Measurements from ENCODE around the gene C14orf119. TPM values are rescaled to one million over a fixed set of nuclear protein-coding genes. Genes with fewer than 3 reads are reported as not detected.

Gene C14orf119
- total RNA-seq, 1 experiment from 2014 or later, result 65.1 TPM

GRCh38 chr14:23119363-23120327, 24.3 kb downstream of the C14orf119 start:
- Histone ChIP-seq H3K27me3 (ENCODE audit: insufficient read depth, low read length) (no peaks in the 10 kb centered on the region), H3K9ac (ENCODE audit: extremely low read depth, insufficient read length, low read length) (no peak overlapping the region), H3T11ph (ENCODE audit: low read length) (no peak overlapping the region), H2BK12ac (ENCODE audit: insufficient read length, low read depth, low read length) (no peak overlapping the region), H3K18ac (ENCODE audit: insufficient read length, low read depth, low read length) (no peak overlapping the region), H3K4me2 (ENCODE audit: insufficient read depth, insufficient read length, low read length) (no peak overlapping the region), H2BK120ac (ENCODE audit: low read depth, low read length, poor library complexity, severe bottlenecking) (no peak overlapping the region), H2AFZ (ENCODE audit: low read length) (no peak overlapping the region), H3K23ac (ENCODE audit: insufficient read length, low read depth, low read length) (no peak overlapping the region), H3K23me2 (ENCODE audit: insufficient read length, low read depth, low read length, poor library complexity, severe bottlenecking) (no peaks in the 10 kb centered on the region), H3K27ac (ENCODE audit: insufficient read length, low read depth, low read length) (no peak overlapping the region), H4K5ac (ENCODE audit: insufficient read length, low read depth, low read length) (no peak overlapping the region), H3K4ac (ENCODE audit: low read depth, low read length) (no peak overlapping the region), H3K4me1 (ENCODE audit: insufficient read depth, low read length) (peaks cover 11% of the 10 kb centered on the region), H2BK20ac (ENCODE audit: low read depth, low read length, poor library complexity, severe bottlenecking) (no peak overlapping the region), H4K91ac (ENCODE audit: insufficient read length, low read depth, low read length) (no peak overlapping the region), H2AK5ac (ENCODE audit: insufficient read length, low read length) (no peak overlapping the region), H3K79me1 (ENCODE audit: insufficient read depth, low read depth, low read length, poor library complexity, severe bottlenecking) (no peaks in the 10 kb centered on the region), H3K9me3 (ENCODE audit: control insufficient read depth, low read depth, low read length) (no peaks in the 10 kb centered on the region), H2BK15ac (ENCODE audit: low read depth, low read length) (no peak overlapping the region), H3K79me2 (ENCODE audit: insufficient read depth, low read length) (no peaks in the 10 kb centered on the region), H3K56ac (ENCODE audit: insufficient read length, low read depth, low read length) (no peak overlapping the region), H2BK5ac (ENCODE audit: insufficient read length, low read length) (no peak overlapping the region), H3K14ac (ENCODE audit: insufficient read depth, low read length) (no peak overlapping the region), H4K20me1 (ENCODE audit: control insufficient read depth, insufficient read depth, insufficient read length) (no peaks in the 10 kb centered on the region), H4K8ac (replicated peaks; ENCODE audit: insufficient read length, low read depth, low read length) (no peak overlapping the region)
- Mint-ChIP-seq H3K27me3 (ENCODE audit: low read depth) (peaks cover 22% of the 10 kb centered on the region), H3K27ac (peak overlapping the region in 1 of 3 experiments; percentile 28; a peak in 1 of 7 replicates), H3K4me1 (peaks cover 47 to 55% of the 10 kb centered on the region in 2 experiments), H3K36me3 (ENCODE audit: insufficient read depth in 1 of 3, low read depth in 3 of 3) (no peaks in the 10 kb centered on the region; a peak in 1 of 7 replicates), H3K4me3 (peak overlapping the region in 1 of 2 experiments; percentile 56; a peak in 2 of 5 replicates), H3K9me3 (no peaks in the 10 kb centered on the region)
- WGBS (ENCODE audit: extremely low coverage, insufficient read length, low lambda C conversion rate), result no CpG with 5 or more reads among the region's 16 CpGs
- no peak for DNase-seq
- no peak for TF ChIP-seq CTCF (conservative IDR thresholded peaks at IDR 0.05)

All from H9 (cell line).